ENCODE data around the gene IMMP2L.

GRCh38 chr7:111578754-111579153 is 16.5 kb upstream of the IMMP2L start:
- TF ChIP-seq CTCF (IDR thresholded peaks at IDR 0.05) (no peak), REST (IDR thresholded peaks at IDR 0.05; ENCODE audit: insufficient read depth in 1 of 2, low read depth in 2 of 2, low read length in 1 of 2) (no peak)
